ENCODE measurements around the gene BRI3.

Gene BRI3

DNA sequence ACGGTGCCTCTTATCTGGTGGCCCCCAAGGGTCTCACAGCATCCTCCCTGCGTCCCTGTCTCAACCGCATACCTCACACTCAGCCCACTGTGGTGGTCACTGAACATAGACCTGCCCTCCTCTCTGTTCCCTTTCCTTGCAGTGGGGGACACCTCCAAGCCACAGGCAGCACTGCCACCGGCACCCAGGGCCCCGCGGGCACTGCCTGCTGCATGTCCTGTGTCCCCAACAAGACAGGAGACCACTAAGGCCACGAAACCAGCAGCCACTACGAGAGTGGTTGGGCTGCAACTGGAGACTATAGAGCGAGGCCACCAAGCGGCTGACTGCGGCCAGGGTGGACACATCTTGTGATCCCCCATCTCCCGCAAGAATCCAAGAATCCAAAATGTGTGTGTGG is 15.3 kb downstream of the BRI3 start:
- H3K4me1 ChIP-seq (ENCODE audit: low read depth, poor library complexity, severe bottlenecking), result no peaks in the 10 kb centered on the region
- H3K4me3 ChIP-seq (IDR thresholded peaks at IDR 0.05; ENCODE audit: insufficient read depth, low read depth, low read length), result no peak overlapping the region
- H3K79me2 ChIP-seq (ENCODE audit: insufficient read depth, low read depth), result no peaks in the 10 kb centered on the region
- no peaks in the 10 kb centered on the region; the same call in 1 of the 2 replicates for H4K20me1 ChIP-seq (ENCODE audit: insufficient read depth)
- no peaks in the 10 kb centered on the region for H3K27me3 ChIP-seq (ENCODE audit: insufficient read depth, low read depth)
- H3K27ac ChIP-seq, result no peak overlapping the region
- no peak overlapping the region for H3K9ac ChIP-seq
- TF ChIP-seq, protein P1, sequence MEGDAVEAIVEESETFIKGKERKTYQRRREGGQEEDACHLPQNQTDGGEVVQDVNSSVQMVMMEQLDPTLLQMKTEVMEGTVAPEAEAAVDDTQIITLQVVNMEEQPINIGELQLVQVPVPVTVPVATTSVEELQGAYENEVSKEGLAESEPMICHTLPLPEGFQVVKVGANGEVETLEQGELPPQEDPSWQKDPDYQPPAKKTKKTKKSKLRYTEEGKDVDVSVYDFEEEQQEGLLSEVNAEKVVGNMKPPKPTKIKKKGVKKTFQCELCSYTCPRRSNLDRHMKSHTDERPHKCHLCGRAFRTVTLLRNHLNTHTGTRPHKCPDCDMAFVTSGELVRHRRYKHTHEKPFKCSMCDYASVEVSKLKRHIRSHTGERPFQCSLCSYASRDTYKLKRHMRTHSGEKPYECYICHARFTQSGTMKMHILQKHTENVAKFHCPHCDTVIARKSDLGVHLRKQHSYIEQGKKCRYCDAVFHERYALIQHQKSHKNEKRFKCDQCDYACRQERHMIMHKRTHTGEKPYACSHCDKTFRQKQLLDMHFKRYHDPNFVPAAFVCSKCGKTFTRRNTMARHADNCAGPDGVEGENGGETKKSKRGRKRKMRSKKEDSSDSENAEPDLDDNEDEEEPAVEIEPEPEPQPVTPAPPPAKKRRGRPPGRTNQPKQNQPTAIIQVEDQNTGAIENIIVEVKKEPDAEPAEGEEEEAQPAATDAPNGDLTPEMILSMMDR (conservative IDR thresholded peaks at IDR 0.05; ENCODE audit: low read depth, low read length), result no peak
- no peak overlapping the region for H3K4me2 ChIP-seq
- H3K36me3 ChIP-seq (ENCODE audit: insufficient read depth), result no peaks in the 10 kb centered on the region
- no peak overlapping the region for H2AFZ ChIP-seq (ENCODE audit: low read depth)

DNA sequence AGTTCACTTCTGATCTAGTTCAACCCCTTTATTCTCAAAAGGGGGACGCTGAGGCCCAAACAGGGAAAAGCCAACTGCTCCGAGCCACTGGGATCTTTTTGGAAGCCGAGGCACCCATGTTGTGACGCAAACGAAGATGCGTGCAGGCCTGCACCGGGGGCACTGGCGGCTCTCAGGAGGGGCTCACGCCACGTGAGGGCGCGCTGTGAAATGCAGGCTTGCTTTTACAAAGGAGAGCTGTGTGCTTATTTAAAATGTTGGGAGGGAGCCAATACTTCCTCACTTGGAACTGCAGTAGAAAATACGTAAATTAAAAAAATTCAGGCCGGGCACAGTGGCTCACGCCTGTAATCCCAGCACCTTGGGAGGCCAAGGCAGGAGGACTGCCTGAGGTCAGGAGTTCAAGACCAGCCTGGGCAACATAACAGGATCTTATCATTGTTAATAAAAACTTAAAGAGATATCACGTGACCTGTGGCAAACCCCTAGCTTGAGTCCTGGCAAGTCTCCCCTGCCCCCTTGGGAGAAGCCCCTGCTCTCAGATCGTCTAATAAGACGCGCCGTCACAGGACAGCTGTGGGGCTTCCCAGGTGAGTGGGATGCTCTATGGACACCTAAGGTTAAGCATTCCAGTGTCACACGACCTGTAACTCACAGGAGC is 16.3 kb downstream of the BRI3 start:
- TF ChIP-seq, protein P1 (conservative IDR thresholded peaks at IDR 0.05; ENCODE audit: low read depth, low read length), result no peak

DNA sequence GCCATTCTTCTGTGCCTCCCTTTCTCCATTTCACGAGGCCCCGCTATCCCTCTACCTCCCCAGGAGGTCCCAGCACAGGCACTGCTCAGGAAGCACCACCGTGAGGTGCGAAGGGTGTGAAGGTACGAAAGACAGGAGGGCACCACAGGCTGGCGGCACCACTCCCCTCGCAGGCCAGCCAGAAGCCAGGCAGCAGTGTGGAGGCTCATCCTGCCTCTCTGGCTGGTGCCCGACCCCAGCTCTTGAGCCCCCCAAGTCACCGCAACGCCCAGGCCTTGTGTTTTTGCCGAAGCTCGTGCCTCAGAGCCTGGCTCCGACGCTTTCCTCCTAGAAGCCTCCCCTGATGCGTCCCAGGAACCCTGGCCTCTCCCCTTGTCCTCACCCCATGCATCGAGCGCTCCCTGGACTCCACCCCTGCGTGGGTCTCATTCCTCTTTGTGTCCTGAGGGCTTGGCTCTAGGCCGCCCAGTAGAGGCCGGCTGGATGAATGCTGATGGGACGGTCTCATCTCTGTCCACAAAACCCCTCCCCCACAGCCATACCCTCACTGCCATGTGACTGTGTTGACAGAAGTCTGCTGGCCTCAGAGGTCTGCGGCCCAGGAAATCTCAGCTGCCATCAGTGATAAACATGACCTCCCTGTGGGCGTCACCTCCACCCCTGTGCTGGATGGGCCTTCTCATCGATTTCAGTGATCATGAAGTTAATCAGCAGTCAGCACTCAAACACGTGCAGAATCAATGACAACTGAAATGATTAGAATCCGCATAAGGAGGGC is 19.3 kb downstream of the BRI3 start:
- no peaks in the 10 kb centered on the region for H4K20me1 ChIP-seq (ENCODE audit: insufficient read depth)
- H3K4me1 ChIP-seq (ENCODE audit: low read depth, poor library complexity, severe bottlenecking), result no peaks in the 10 kb centered on the region
- H3K4me2 ChIP-seq, result no peak overlapping the region
- no peak overlapping the region for H3K4me3 ChIP-seq (IDR thresholded peaks at IDR 0.05; ENCODE audit: insufficient read depth, low read depth, low read length)
- H3K79me2 ChIP-seq (ENCODE audit: insufficient read depth, low read depth), result no peaks in the 10 kb centered on the region
- no peak overlapping the region for H3K27ac ChIP-seq
- no peaks in the 10 kb centered on the region for H3K36me3 ChIP-seq (ENCODE audit: insufficient read depth)
- no peaks in the 10 kb centered on the region for H3K27me3 ChIP-seq (ENCODE audit: insufficient read depth, low read depth)
- H3K9ac ChIP-seq, result no peak overlapping the region
- no peak overlapping the region for H2AFZ ChIP-seq (ENCODE audit: low read depth)
- TF ChIP-seq, protein P1 (conservative IDR thresholded peaks at IDR 0.05; ENCODE audit: low read depth, low read length), result no peak

More for the DNA sequence above, 16.3 kb downstream of the BRI3 start:
- no peaks in the 10 kb centered on the region for H3K36me3 ChIP-seq (ENCODE audit: insufficient read depth)
- H4K20me1 ChIP-seq (ENCODE audit: insufficient read depth), result no peaks in the 10 kb centered on the region; the same call in 1 of the 2 replicates
- H3K4me1 ChIP-seq (ENCODE audit: low read depth, poor library complexity, severe bottlenecking), result no peaks in the 10 kb centered on the region
- no peaks in the 10 kb centered on the region for H3K27me3 ChIP-seq (ENCODE audit: insufficient read depth, low read depth)
- no peak overlapping the region for H3K27ac ChIP-seq
- H3K4me3 ChIP-seq (IDR thresholded peaks at IDR 0.05; ENCODE audit: insufficient read depth, low read depth, low read length), result no peak overlapping the region
- H3K4me2 ChIP-seq, result no peak overlapping the region
- H2AFZ ChIP-seq (ENCODE audit: low read depth), result no peak overlapping the region
- no peak overlapping the region for H3K9ac ChIP-seq
- H3K79me2 ChIP-seq (ENCODE audit: insufficient read depth, low read depth), result no peaks in the 10 kb centered on the region

DNA sequence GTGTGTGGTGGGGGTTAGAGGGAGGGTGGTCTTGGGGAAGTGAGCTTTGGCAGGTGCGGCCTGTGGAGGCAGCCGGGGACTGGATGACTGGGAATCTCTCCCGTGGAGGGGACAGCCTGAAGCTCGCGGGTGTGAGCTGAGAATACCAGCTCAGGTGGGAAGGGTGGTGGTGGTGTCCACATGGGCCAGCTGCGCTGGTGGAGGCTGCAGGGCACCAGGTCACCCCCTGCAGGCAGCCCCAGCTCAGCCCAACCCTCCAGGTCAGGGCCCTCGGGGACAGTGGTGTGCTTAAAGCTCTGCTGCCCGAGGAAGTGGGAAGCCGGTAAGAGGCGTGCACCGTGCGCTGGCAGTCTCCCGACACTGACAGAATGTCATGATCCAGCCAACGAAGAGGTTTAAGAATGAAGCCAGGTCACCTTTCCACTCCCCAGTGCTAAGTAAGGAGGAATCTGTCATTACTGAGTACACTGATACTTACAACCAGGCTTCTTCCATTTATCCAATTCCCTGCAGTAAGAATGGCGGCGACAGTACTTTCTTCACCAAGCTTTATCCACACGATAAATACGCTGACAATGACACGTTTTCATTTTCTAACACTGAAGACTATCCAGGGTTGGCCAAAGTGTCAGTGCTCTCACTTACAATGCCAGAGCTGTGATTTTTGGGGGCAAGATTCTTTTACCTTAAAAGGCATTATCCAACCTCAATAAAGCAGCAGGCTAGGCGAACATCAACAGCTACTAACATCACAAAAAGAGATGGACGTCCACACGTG is 20.4 kb downstream of the BRI3 start:
- Histone ChIP-seq H2AFZ (ENCODE audit: low read depth) (no peak overlapping the region), H3K9ac (no peak overlapping the region), H3K27me3 (ENCODE audit: insufficient read depth, low read depth) (no peaks in the 10 kb centered on the region), H3K36me3 (ENCODE audit: insufficient read depth) (no peaks in the 10 kb centered on the region), H3K27ac (no peak overlapping the region), H3K4me1 (ENCODE audit: low read depth, poor library complexity, severe bottlenecking) (no peaks in the 10 kb centered on the region), H3K79me2 (ENCODE audit: insufficient read depth, low read depth) (no peaks in the 10 kb centered on the region), H3K4me3 (IDR thresholded peaks at IDR 0.05; ENCODE audit: insufficient read depth, low read depth, low read length) (no peak overlapping the region), H3K4me2 (no peak overlapping the region), H4K20me1 (ENCODE audit: insufficient read depth) (no peaks in the 10 kb centered on the region)
- TF ChIP-seq, protein P1 (conservative IDR thresholded peaks at IDR 0.05; ENCODE audit: low read depth, low read length), result no peak

Data from KMS-11 (cell line).